A204.1 (cell line): ENCODE measurements around the gene G3BP1.
"Not testable (repeated sequence)": the region's sequence is repeated elsewhere in the genome, so short reads cannot be mapped to it uniquely, and the experiment has no call there.

Experiments
- FAIRE-seq: peaks from 2 replicates; lab custom pipeline; 2012; peaks lifted over from hg19 to GRCh38; lab: Jason Lieb, UNC

The G3BP1 gene

GRCh38 chr5:151757233-151758140 lies 14.3 kb upstream of the G3BP1 start:
- FAIRE-seq: no peak

GRCh38 chr5:151758141-151758429 lies 13.7 kb upstream of the G3BP1 start:
- FAIRE-seq: no peak

- FAIRE-seq: no peak
These were observed 13.1 kb upstream of the G3BP1 start, which contains the start of gene ATOX1 for GRCh38 chr5:151758430-151759241. ATOX1 (minus strand) TSS chr5:151758631; CDS start chr5:151758551, 80 bp downstream.

- no peak for FAIRE-seq
These were observed 7.0 kb upstream of the G3BP1 start for GRCh38 chr5:151764801-151765200.

- no peak for FAIRE-seq
These were observed 4.8 kb upstream of the G3BP1 start for GRCh38 chr5:151766975-151767374.

GRCh38 chr5:151770383-151771258 lies 1.1 kb upstream of the G3BP1 start:
- FAIRE-seq: no peak

- FAIRE-seq: no peak
These were observed 483 bp downstream of the G3BP1 start for GRCh38 chr5:151772029-151772845.

GRCh38 chr5:151772846-151773561 lies 1.2 kb downstream of the G3BP1 start:
- no peak for FAIRE-seq

- FAIRE-seq: no peak
These were observed 2.2 kb downstream of the G3BP1 start for GRCh38 chr5:151773951-151774350.

- no peak for FAIRE-seq
These were observed 3.4 kb downstream of the G3BP1 start for GRCh38 chr5:151775025-151775606.

GRCh38 chr5:151779531-151780125 lies 7.9 kb downstream of the G3BP1 start:
- FAIRE-seq: no peak

GRCh38 chr5:151780348-151780747 lies 8.6 kb downstream of the G3BP1 start:
- no peak for FAIRE-seq

GRCh38 chr5:151781201-151781600 lies 9.4 kb downstream of the G3BP1 start:
- no peak for FAIRE-seq

GRCh38 chr5:151783664-151784063 lies 11.9 kb downstream of the G3BP1 start:
- not testable (repeated sequence) for FAIRE-seq

GRCh38 chr5:151784141-151784540 lies 12.4 kb downstream of the G3BP1 start:
- FAIRE-seq: no peak

- FAIRE-seq: no peak
These were observed 14.7 kb downstream of the G3BP1 start for GRCh38 chr5:151786468-151786867.

GRCh38 chr5:151787817-151788216 lies 16.1 kb downstream of the G3BP1 start:
- FAIRE-seq: no peak

- FAIRE-seq: no peak
These were observed 21.6 kb downstream of the G3BP1 start for GRCh38 chr5:151793358-151793757.

- no peak for FAIRE-seq
These were observed 23.7 kb downstream of the G3BP1 start for GRCh38 chr5:151795426-151795825.

- FAIRE-seq: no peak
These were observed 26.9 kb downstream of the G3BP1 start for GRCh38 chr5:151798674-151799073.
